Islet precursor cell (in vitro differentiated cells): ENCODE results near the gene IKBKG.
"Not testable (repeated sequence)": the region's sequence is repeated elsewhere in the genome, so short reads cannot be mapped to it uniquely, and the experiment has no call there.

Experiments used
- DNase-seq: peaks from one replicate; pipeline ENCODE4 v3.0.0-alpha.2; 2018

Gene IKBKG

GRCh38 chrX:154607976-154608375, 60.6 kb downstream of the IKBKG start:
- not testable (repeated sequence) for DNase-seq

- not testable (repeated sequence) for DNase-seq
Measured at GRCh38 chrX:154608823-154609222, 61.4 kb downstream of the IKBKG start.

- DNase-seq = not testable (repeated sequence)
Measured at GRCh38 chrX:154611146-154611545, 63.7 kb downstream of the IKBKG start.

GRCh38 chrX:154613586-154613985, 66.2 kb downstream of the IKBKG start:
- DNase-seq = not testable (repeated sequence)
